Ovary (tissue), 3 donors: ENCODE results near the gene CEACAM16.

ENCODE experiments used
- POLR2A ChIP-seq: fragments of 450-650 bp; IDR thresholded peaks from one replicate; pipeline ENCODE4 v1.6.1; 2017; ENCODE audit warnings: antibody characterized with exemption, mild to moderate bottlenecking, moderate library complexity
- TF ChIP-seq, protein P1 (sequence below), 3 donors: fragments of 450-650 bp in 2 of 3; fragments of 200-600 bp in 1 of 3; IDR thresholded peaks; one replicate each; pipeline versions ENCODE4 v1.5.1 to v1.8.0; 2016 to 2022; ENCODE audit warnings: antibody characterized with exemption in 3 of 3, mild to moderate bottlenecking in 1 of 3
- donor health status: DM: no; HTN: no; CAD: no.

DNA sequence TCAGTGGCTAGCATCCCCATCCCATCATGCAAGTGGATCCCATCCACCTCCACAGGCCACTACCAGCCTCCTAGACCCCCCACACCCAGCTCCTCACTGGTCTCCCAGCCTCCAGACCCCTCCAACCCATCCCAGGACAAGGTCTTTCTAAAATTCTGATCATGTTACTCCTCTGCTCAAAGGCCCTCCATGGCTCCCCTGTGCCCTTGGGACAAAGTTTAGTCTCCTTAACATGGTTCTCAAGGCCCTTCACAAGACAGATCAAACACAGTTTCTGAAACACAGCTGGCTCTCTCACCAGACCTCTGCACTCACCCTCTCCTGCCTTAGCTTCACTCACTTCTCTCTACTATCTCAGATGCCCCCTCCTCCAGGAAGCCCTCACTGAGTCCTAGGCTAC is 18.4 kb upstream of the CEACAM16 start:
- TF ChIP-seq, protein P1, sequence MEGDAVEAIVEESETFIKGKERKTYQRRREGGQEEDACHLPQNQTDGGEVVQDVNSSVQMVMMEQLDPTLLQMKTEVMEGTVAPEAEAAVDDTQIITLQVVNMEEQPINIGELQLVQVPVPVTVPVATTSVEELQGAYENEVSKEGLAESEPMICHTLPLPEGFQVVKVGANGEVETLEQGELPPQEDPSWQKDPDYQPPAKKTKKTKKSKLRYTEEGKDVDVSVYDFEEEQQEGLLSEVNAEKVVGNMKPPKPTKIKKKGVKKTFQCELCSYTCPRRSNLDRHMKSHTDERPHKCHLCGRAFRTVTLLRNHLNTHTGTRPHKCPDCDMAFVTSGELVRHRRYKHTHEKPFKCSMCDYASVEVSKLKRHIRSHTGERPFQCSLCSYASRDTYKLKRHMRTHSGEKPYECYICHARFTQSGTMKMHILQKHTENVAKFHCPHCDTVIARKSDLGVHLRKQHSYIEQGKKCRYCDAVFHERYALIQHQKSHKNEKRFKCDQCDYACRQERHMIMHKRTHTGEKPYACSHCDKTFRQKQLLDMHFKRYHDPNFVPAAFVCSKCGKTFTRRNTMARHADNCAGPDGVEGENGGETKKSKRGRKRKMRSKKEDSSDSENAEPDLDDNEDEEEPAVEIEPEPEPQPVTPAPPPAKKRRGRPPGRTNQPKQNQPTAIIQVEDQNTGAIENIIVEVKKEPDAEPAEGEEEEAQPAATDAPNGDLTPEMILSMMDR (IDR thresholded peaks at IDR 0.05): no peak
- no peak for TF ChIP-seq POLR2A
